GM19239 (cell line): ENCODE results near the gene EPHB2.
"Not testable (repeated sequence)": the region's sequence is repeated elsewhere in the genome, so short reads cannot be mapped to it uniquely, and the experiment has no call there.

Experiments used
- DNase-seq: peaks from one replicate; pipeline ENCODE4 v3.0.0; 2011; ENCODE audit warnings: low spot score; ENCODE audit not compliant: insufficient read length
- FAIRE-seq: peaks from 2 replicates; lab custom pipeline; 2011; peaks lifted over from hg19 to GRCh38; lab: Jason Lieb, UNC

The EPHB2 gene

GRCh38 chr1:22830041-22830566 is 119.5 kb downstream of the EPHB2 start:
- DNase-seq (no peak), FAIRE-seq (no peak)

GRCh38 chr1:22830757-22831340 is 120.2 kb downstream of the EPHB2 start:
- FAIRE-seq (no peak), DNase-seq (no peak)

- no peak for FAIRE-seq
Measured at GRCh38 chr1:22831729-22832413, 121.2 kb downstream of the EPHB2 start.

GRCh38 chr1:22832414-22832786 is 121.8 kb downstream of the EPHB2 start:
- DNase-seq (no peak), FAIRE-seq (no peak)

More at GRCh38 chr1:22831729-22832413, 121.2 kb downstream of the EPHB2 start:
- no peak for DNase-seq

GRCh38 chr1:22833699-22834098 is 123.1 kb downstream of the EPHB2 start:
- FAIRE-seq (no peak), DNase-seq (no peak)

- not testable (repeated sequence) for FAIRE-seq, DNase-seq
Measured at GRCh38 chr1:22834420-22834819, 123.8 kb downstream of the EPHB2 start.

GRCh38 chr1:22835636-22836319 is 125.1 kb downstream of the EPHB2 start:
- FAIRE-seq (no peak), DNase-seq (no peak)

- FAIRE-seq (no peak), DNase-seq (no peak)
Measured at GRCh38 chr1:22836850-22837249, 126.2 kb downstream of the EPHB2 start.

- no peak for DNase-seq
- no peak for FAIRE-seq
Measured at GRCh38 chr1:22837332-22837731, 126.7 kb downstream of the EPHB2 start.

- DNase-seq = no peak
- no peak for FAIRE-seq
Measured at GRCh38 chr1:22838965-22839364, 128.3 kb downstream of the EPHB2 start.

GRCh38 chr1:22839806-22840205 is 129.2 kb downstream of the EPHB2 start:
- no peak for DNase-seq
- no peak for FAIRE-seq

- no peak for DNase-seq
- FAIRE-seq = no peak
Measured at GRCh38 chr1:22841142-22841541, 130.5 kb downstream of the EPHB2 start.

- FAIRE-seq (no peak), DNase-seq (no peak)
Measured at GRCh38 chr1:22841860-22842281, 131.2 kb downstream of the EPHB2 start.

GRCh38 chr1:22843441-22844183 is 133.0 kb downstream of the EPHB2 start:
- not testable (repeated sequence) for FAIRE-seq, DNase-seq

GRCh38 chr1:22844621-22845020 is 134.0 kb downstream of the EPHB2 start:
- FAIRE-seq = no peak
- no peak for DNase-seq

- DNase-seq (no peak), FAIRE-seq (no peak)
Measured at GRCh38 chr1:22845398-22845935, 134.8 kb downstream of the EPHB2 start.

- DNase-seq (no peak), FAIRE-seq (no peak)
Measured at GRCh38 chr1:22846458-22846857, 135.8 kb downstream of the EPHB2 start.

GRCh38 chr1:22847249-22847648 is 136.6 kb downstream of the EPHB2 start:
- FAIRE-seq = no peak

GRCh38 chr1:22847709-22848108 is 137.1 kb downstream of the EPHB2 start:
- no peak for FAIRE-seq
- no peak for DNase-seq

More at GRCh38 chr1:22847249-22847648, 136.6 kb downstream of the EPHB2 start:
- DNase-seq = no peak

- no peak for DNase-seq
- no peak for FAIRE-seq
Measured at GRCh38 chr1:22848405-22848804, 137.8 kb downstream of the EPHB2 start.
